Kidney capillary endothelial cell (primary cell): Measurements from ENCODE around the gene MOV10.
"Not testable (repeated sequence)": the region's sequence is repeated elsewhere in the genome, so short reads cannot be mapped to it uniquely, and the experiment has no call there.

Experiments used
- DNase-seq: peaks from one replicate; pipeline ENCODE4 v3.0.0-alpha.2; 2018; ENCODE audit warnings: low spot score

Gene MOV10

DNA sequence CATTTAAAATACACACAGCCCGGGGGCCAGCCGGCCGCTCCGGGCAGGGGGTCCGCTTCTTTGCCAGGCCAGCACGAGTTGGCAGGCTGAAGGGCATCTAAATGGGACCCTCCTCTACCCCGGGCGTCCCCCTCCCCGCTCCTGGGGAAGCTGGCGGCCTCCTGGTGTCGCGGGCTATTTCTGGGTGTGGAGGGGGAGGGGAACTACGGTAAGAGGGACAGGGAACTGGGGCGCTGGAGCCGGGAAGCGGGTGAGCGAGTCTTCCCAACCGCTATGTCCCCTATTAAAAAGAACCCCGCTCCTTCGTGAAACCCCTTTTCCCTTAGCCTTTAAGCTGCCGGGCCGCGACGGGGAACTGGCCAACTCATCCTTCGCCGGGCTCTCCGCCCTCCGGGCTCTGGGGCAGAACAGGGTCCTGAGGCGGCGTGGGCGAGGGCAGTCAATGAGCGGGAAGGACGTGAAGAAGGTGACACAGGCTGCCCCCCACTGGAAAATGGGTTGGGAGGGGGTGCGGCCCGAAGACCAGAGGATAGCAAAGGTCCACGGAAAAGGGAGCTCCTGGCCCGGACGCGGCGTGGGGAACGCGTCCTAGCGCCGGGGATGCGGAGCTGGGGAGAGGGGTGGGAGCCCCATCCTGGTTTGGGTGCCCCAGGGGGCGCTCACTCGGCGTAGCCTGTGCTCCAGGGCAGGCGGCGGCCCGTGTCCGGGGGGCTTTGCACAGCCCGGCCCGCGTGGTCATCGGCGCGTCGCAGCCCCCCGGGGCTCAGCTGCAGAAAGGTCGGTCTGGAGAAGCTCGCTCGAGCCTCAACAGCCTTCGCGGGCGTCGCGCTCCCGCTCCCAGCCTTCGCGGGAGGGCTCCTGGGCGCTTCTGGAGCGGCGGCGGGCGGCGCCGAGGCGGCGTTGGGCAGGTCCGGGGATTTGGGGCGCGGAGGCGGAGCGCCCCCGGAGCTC is 40.1 kb downstream of the MOV10 start:
- DNase-seq, result no peak

DNA sequence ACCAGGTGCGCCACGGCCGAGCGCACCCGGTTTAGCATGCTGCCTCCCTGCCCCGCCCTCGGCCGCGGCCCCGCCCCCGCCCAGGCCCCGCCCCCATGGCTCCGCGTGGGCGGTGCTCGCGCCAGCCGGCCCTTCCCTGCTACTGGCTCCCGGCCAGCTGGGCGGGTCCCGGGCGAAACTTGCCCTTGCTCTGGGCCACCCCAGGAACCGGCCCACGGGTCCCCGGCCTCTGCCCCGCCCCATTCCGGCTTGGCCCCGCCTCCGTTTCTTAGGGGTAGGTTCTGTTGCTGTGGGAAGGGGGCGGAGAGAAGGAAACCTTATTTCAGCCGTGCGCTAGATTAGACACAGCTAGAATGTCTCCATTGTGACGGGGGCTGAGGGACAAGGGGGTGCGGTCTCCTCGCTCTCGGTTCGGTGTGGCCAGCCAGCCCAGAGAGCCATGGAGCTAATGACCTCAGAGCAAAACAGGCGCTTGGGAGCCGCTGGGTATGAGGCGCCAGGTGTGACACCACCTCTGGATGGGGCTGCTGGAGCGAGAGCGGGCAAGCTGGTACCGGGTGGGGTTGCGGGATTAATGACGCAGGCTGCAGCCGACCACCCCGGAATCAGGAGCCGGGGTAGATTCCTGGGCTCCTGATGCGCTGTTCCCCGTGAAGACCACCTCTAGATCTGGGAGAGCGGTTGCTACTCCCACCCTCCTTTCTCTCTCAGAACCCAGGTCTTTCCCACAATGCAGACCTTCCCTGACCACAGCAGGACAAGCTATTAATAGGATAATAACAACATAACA is 41.0 kb downstream of the MOV10 start, which contains the start of gene PPM1J:
Gene PPM1J (minus strand): TSS at position 69 of the 790 bp plus-strand sequence. CDS start 31 bp downstream, at position 38.
- DNase-seq, result peak; percentile 91

DNA sequence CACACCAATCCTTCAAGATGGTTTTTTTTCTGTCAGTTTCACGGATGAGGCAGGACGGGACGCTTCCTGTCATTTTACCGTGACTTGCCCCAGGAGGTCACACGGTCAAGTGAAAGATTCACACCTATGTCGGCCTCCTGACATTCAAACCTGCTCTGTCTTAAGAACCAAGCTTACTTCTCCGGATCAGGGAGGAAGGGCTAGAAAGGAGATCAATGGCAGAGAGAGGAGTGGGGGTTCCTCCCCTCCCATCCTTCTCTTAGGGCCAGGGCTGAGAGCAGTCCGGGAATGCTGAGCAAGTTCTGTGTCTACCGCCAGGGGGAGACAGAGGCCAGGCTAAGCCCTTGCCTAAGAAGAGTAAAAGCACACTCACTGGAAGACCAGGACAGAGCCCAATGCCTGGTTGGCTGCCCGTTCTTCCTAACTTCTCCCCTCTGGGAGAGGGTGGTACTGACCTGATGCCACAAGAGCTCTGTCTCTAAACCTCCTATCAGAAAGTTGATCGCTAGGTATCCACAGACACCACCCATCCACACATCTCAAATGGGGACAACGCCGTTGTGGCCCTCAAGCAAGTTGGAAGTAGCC is 41.8 kb downstream of the MOV10 start:
- DNase-seq, result peak; percentile 94

DNA sequence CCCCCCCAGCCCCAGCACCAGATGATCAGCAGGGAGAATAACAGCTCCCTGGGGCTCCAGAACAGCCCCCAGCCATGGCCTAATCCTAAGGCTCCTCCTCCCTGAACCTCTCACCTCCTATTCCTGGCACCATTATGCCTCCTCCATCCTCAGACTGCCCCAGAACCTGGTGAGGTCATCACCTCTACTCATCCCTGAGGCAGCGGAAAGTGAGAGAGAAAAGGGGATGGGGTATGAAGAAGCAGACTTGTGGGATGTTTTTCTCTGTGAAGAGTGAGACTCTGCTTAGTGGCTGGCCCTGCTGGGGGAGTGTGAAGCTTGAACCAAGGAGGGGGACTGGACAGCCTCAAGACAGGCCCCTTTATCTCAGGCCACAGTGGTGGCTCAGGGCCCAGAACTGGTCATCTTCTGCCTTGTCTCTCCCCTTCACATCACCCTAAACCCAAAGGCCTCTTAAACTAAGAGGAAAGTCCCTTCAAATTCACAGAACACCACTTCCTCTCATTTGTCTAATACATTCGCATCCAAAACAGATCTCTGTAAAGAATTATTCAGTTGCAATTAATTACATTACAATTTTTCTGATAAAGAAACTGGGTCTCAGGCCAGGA is 42.9 kb downstream of the MOV10 start:
- no peak for DNase-seq

DNA sequence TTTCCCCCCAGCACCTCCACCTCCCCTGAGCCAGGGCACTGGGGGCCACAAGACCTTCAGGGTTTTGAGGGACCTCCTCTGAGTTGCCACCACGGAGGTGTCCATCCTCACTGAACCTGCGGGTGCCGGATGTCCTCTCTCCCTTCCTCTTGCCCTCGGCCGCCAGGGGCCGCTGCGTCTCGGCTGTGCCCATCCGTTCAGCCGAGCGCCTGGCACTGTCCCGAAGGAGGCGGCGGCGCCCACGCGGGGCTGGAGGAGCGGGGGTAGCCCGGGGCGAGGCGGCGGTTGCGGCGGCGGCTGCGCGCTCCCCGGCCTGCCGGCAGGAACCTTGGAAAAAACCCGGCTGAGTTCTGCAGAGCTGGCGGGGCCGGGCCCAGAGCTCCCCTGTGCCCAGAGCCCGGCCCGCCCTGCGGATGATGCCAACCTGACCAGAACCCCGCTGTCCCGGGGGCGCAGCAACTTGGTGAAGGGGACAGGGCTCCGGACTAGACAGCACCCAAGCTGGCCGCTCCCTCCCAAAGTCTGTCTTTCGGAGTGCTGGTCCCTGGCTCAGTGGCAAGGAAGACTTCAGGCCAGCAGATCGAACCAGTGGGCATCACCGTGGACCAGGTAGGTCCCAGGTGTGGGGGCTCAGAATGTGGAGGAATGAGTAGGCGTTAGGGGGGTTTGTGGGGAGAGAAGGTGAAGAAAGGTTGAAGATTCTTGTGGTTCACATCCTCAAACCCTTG is 44.4 kb downstream of the MOV10 start:
- peak; percentile 71 for DNase-seq

DNA sequence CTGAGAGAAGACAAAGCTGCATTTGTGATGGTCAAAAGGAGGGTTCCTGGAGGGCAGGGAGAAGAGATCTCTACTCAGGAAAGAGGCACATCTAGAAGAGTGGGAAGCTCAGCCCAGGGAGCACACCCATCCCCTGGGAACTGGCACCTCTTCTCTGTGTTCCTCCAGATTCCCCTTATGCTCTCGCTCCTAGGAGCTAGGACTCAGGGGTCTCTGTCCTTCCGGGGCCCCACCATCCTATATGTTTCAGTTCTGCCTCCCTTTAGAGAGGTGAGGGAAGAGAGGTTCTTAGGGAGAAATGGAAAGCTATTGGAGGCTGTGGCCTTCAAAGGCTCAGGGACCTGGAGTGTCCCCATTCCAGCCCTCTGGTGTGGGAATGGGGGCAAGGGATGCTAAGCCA is 45.2 kb downstream of the MOV10 start:
- DNase-seq, result no peak

DNA sequence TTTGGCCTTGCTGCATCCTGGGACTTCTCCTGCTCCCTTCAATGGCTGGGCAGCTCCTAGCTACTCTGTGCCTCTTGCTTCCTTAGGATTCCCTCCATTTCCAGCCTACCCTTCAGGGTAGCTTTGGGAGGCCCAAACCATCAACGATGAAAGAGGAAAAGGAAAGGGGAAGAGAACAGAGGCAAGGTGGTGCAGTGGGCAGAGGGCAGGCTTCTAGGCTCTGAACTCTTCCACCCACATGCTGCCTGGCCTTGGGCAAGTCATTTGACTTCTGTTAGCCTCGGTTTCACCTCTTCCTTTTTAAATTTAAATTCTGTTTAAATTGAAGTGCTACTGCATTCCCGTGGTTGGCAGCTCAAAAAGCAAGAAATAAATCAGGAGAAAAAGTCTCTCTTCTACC is 46.3 kb downstream of the MOV10 start:
- DNase-seq, result no peak

DNA sequence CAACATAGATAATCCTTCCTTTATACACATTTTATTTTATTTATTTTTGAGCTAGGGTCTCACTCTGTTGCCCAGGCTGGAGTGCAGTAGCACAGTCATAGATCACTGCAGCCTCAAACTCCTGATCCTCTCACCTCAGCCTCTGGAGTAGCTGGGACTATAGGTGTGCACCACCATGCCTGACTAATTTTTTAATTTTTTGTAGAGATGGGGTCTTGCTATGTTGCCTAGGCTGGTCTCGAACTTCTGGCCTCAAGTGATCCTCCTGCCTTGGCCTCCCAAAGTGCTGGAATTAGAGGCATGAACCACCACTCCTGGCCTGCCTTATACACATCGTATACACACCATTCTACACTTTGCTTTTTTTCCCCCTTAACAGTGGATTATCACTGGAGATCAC is 46.8 kb downstream of the MOV10 start:
- DNase-seq, result not testable (repeated sequence)

DNA sequence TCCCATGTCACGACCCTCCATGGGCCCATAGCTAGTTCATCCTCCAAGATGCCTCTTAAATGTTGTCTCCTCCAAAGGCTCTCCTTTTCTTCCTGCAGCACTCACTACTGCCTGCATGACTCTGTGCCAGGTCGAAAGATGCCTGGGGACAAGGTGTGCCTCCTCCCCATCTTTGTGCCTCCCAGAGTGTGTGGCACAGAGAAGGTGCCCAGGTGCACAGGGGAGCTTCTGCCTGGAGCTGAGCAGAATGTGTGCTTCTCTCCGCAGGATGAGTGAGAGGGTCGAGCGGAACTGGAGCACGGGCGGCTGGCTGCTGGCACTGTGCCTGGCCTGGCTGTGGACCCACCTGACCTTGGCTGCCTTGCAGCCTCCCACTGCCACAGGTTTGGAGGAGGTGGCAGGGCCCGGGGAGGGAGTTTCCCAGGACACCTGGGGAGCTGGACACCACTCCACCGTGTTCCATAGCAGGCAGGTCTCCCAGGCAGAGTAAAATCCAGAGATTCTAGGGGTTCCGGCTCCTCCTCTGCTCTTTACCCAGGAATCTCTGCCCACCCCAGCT is 47.6 kb downstream of the MOV10 start:
- DNase-seq, result no peak

DNA sequence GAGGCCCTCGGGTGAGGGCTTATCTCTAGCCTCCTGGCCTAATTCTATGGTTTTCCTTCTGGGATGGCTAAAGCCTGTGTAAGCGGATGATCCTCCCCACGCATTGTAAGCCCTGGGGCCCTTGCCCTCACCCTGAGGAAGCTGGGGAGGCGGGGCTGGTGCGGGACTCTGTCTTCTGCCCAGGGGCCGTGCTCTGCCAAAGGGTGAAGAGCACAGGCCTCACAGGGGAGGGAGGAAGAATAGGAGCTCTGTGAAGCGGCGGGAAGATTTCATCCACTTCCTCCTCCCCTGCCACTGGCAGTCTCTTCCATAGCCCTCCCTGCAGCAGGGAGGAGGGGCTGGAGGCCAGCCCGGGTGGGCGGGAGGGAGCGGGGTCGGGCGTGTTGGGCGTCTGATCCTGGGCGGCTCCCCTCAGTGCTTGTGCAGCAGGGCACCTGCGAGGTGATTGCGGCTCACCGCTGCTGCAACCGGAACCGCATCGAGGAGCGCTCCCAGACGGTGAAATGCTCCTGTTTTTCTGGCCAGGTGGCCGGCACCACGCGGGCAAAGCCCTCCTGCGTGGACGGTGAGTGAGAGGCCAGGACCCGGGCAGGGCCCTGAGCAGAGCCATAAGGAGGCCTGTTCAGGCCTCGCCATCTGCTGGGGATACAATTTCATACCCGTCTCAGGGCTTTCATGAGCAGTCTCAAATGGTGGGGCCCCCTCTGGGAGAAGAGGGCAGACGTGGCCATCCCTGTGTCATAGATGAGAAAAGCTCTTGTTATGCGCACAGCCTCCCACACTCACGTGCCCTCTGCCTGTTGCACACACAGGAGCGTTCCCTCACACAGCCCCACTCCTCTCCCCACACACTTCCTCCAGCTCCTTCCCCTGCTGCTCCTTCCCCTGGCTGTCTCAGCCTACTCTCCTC is 48.4 kb downstream of the MOV10 start:
- no peak for DNase-seq

DNA sequence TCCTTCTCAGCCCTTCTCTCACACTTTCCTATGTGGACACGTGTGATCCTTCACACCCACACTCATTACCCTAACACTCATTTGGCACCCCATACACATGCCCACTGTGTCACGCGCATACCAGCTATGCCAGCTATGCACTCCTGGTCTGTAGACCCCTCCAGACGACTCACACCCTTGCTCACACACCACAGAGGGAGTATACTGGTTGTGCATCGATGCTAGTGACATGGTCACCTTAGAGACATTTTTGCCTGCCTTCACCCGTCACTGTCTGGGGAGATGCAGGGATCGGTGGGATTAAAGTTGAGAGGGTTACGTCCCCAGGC is 49.0 kb downstream of the MOV10 start:
- DNase-seq, result no peak

DNA sequence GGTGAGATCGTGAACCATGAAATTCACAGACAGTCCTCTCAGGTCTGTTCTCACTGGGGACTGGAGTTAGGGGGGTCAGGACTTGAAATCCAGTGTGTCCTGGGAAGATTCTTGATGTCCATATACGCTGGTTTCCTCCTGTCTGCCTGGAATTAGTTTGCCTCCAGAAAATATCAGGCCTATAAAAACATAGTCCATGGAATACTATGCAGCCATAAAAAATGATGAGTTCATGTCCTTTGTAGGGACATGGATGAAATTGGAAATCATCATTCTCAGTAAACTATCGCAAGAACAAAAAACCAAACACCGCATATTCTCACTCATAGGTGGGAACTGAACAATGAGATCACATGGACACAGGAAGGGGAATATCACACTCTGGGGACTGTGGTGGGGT is 49.8 kb downstream of the MOV10 start:
- DNase-seq, result not testable (repeated sequence)

DNA sequence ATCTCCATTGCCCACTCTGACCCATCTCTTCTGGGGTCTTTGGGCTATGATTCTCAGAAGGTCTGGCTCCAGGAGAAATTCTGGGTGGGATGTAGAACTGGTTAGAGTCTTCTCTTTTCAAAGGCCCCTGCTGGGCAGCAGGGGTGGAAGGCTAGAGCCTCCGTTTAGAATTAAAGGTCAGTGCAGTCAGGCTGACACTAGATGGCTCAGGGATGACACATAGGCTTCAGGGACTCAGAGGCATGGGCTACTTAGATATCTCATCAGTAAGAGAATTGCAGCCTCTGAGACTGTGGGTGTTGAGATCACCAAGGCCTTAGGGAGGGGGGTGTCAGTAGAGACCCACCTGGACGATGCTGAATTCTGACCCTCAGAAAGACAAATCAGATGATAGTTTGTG is 53.3 kb downstream of the MOV10 start:
- DNase-seq, result no peak

DNA sequence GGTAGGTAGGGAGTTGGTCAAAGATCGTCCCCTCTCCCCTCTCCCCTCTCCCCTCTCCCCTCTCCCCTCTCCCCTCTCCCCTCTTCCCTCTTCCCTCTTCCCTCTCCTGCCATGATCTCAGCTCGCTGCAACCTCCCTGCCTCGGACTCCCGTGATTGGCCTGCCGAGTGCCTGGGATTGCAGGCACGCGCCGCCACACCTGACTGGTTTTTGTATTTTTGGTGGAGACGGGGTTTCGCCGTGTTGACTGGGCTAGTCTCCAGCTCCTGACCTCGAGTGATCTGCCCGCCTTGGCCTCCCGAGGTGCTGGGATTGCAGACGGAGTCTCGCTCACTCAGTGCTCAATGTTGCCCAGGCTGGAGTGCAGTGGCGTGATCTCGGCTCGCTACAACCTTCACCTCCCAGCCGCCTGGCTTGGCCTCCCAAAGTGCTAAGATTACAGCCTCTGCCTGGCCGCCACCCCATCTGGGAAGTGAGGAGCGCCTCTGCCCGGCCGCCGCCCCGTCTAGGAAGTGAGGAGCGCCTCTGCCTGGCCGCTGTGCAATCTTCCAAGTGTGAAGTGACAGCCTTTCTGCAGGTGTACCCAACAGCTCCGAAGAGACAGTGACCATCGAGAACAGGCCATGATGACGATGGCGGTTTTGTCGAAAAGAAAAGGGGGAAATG is 54.0 kb downstream of the MOV10 start:
- DNase-seq, result not testable (repeated sequence)

DNA sequence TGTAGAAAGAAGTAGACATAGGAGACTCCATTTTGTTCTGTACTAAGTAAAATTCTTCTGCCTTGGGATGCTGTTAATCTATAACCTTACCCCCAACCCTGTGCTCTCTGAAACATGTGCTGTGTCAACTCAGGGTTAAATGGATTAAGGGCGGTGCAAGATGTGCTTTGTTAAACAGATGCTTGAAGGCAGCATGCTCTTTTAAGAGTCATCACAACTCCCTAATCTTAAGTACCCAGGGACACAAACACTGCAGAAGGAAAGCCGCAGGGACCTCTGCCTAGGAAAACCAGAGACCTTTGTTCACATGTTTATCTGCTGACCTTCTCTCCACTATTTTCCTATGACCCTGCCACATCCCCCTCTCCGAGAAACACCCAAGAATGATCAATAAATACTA is 54.6 kb downstream of the MOV10 start:
- DNase-seq, result not testable (repeated sequence)

DNA sequence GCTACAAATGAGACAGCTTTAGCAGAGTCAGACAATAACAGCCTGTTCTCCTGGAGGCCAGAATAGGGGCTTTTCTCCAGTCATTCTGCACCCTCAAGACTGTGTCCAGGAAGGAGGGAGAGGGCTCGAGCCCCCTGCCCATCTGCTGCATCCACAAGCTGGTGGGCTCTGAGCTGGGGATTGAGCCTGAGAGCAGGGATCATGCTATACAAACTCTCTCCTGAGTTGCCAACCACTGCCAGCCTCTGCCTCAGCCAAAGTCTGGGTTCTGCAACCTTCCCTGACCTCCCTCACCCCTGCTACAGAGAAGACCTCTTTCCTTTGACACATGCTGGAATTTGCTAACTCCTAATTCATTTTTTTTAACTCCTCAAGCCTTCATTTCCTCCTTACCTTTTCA is 55.5 kb downstream of the MOV10 start:
- DNase-seq, result no peak

DNA sequence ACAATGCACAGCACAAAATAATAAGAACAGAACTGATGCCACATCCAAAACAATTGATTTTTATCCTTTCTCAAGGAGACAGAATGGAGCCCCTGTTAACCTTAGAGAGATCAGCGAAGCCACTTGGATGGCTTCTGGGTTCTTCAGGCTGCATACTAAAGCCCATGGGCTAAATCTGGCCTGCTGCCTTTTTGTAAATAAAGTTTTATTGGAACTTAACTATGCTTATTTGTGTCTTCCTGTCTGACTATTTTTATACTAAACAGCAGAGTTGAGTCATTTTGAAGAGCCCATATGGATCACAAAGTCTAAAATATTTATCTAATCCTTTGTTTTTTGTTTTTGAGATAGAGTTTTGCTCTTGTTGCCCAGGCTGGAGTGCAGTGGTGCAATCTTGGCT is 57.0 kb downstream of the MOV10 start:
- no peak for DNase-seq

DNA sequence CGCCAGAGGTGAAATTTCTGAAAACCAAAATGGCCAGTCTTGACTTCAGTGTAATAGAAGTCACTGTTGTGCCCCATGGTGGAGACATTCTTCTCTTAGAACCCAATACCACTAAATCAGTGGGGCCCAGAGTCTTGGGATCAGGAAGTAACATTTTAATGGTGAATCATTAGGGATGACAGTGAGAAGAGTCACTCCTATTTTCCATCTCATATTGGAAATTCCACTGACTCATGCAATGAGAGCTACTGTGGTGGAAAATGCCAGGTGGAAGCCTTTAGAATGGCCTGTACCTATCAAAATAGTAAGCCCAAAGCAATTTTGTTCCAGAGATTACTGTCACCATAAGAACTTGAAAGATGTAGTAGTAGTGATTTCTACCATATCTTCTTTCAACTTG is 61.3 kb downstream of the MOV10 start:
- peak; percentile 65 for DNase-seq

DNA sequence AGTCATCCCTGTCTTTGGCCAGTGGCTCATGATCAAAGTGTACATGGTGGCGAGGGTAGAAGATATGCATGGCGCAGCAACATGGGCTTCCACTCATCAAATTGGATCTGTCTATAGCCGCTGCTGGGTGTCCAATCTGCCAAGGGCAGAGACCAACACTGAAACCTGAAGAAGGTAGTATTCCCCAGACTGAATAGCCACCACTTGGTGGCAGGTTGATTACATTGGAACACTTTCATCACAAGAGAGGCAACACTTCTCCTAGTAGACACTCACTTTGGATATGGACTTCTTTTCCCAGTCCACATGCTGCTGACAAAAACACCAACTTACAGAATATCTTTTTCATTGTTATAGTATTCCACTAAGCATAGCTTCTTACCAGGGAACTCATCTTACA is 63.1 kb downstream of the MOV10 start:
- no peak for DNase-seq
